Measurements from ENCODE around the gene MINDY3.

The MINDY3 gene

GRCh38 chr10:15804109-15804508 is 56.2 kb downstream of the MINDY3 start:
- no peak for DNase-seq

- no peak for DNase-seq
Observed at GRCh38 chr10:15802375-15802949, 57.8 kb downstream of the MINDY3 start.

GRCh38 chr10:15801641-15802040 is 58.7 kb downstream of the MINDY3 start:
- DNase-seq = no peak

- no peak for DNase-seq
Observed at GRCh38 chr10:15801147-15801546, 59.2 kb downstream of the MINDY3 start.

GRCh38 chr10:15797346-15797745 is 63.0 kb downstream of the MINDY3 start:
- no peak for DNase-seq

GRCh38 chr10:15796762-15797161 is 63.5 kb downstream of the MINDY3 start:
- no peak for DNase-seq

- no peak for DNase-seq
Observed at GRCh38 chr10:15796098-15796759, 64.1 kb downstream of the MINDY3 start.

GRCh38 chr10:15795036-15795792 is 65.1 kb downstream of the MINDY3 start:
- DNase-seq = no peak

GRCh38 chr10:15794569-15794968 is 65.7 kb downstream of the MINDY3 start:
- DNase-seq = no peak

- no peak for DNase-seq
Observed at GRCh38 chr10:15793664-15794063, 66.6 kb downstream of the MINDY3 start.

- DNase-seq = no peak
Observed at GRCh38 chr10:15792777-15793176, 67.5 kb downstream of the MINDY3 start.

- DNase-seq = no peak
Observed at GRCh38 chr10:15791816-15792524, 68.3 kb downstream of the MINDY3 start.

- DNase-seq = no peak
Observed at GRCh38 chr10:15789793-15790525, 70.3 kb downstream of the MINDY3 start.

- no peak for DNase-seq
Observed at GRCh38 chr10:15787426-15787825, 72.9 kb downstream of the MINDY3 start.

- DNase-seq = no peak
Observed at GRCh38 chr10:15784662-15785300, 75.5 kb downstream of the MINDY3 start.

- DNase-seq = no peak
Observed at GRCh38 chr10:15783941-15784636, 76.2 kb downstream of the MINDY3 start.

- no peak for DNase-seq
Observed at GRCh38 chr10:15782851-15783250, 77.5 kb downstream of the MINDY3 start.

GRCh38 chr10:15781381-15781960 is 78.8 kb downstream of the MINDY3 start:
- no peak for DNase-seq

- no peak for DNase-seq
Observed at GRCh38 chr10:15780353-15781135, 79.8 kb downstream of the MINDY3 start.

- no peak for DNase-seq
Observed at GRCh38 chr10:15775513-15775912, 84.8 kb downstream of the MINDY3 start.

Measured in CD4-positive, alpha-beta T cell treated with Interleukin-10 for 1 hour (primary cell).